NCI-H2196 treated with DMSO at 0.1 percent for 48 hours (cell line): ENCODE results near the gene NUP210.
A peak's percentile ranks its signal among the peaks of the same experiment; 100 is the strongest.
"Not testable (repeated sequence)": the region's sequence is repeated elsewhere in the genome, so short reads cannot be mapped to it uniquely, and the experiment has no call there.

Source experiments
- DNase-seq: peaks from one replicate; lab custom pipeline; 2025; ENCODE audit not compliant: unreplicated experiment; lab: John Stamatoyannopoulos, UW

NUP210 gene

DNA sequence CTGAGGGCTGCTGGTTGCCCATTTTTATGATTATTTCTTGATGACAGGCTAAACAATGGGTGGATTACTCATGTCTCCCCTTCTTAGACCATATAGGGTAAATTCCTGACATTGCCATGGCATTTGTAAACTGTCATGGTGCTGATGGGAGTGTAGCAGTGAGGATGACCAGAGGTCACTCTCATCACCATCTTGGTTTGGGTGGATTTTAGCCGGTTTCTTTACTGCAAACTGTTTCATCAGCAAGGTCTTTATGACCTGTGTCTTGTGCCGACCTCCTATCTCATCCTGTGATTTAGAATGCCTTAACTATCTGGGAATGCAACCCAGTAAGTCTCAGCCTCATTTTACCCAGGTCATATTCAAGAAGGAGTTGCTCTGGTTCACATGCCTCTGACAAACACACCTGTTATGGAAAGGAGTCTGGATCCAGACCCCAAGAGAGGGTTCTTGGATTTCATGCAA lies 10.3 kb upstream of the NUP210 start:
- not testable (repeated sequence) for DNase-seq

- DNase-seq: no peak
Measured at GRCh38 chr3:13429631-13430291, 9.6 kb upstream of the NUP210 start.

DNA sequence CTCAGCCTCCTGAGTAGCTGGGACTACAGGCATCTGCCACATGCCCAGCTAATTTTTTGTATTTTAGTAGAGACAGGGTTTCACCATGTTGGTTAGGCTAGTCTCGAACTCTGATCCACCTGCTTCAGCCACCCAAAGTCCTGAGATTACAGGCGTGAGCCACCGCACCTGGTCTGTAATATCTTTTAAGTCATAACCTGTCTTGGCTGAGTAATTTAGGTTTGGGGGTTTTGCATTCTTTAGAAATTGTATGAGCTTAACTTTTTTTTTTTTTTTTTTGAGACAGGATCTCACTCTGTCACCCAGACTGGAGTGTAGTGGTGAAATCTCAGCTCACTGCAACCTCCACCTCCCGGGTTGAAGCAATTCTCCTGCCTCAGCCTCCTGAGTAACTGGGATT lies 8.6 kb upstream of the NUP210 start:
- DNase-seq: not testable (repeated sequence)

- no peak for DNase-seq
Measured at GRCh38 chr3:13427662-13428603, 7.8 kb upstream of the NUP210 start.

GRCh38 chr3:13426591-13426990 lies 6.5 kb upstream of the NUP210 start:
- DNase-seq: no peak

DNA sequence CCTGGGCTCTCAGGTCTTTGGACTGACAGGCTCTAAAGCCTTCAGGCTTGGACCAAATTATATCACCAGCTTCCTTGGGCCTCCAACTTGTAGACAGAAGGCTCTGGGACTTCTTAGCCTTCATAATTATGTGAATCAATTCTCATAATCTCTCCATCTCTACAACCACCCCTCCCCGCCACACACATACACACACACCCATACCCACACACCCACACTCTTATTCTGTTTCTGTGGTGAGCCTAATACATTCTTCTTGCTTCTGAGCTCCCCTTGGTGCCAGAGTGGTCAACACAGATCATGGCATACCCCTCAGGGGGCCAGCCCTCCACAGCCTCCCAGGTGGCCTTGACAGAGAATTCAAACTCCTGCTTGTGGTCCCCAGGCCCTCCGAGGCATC lies 5.6 kb upstream of the NUP210 start:
- no peak for DNase-seq

DNA sequence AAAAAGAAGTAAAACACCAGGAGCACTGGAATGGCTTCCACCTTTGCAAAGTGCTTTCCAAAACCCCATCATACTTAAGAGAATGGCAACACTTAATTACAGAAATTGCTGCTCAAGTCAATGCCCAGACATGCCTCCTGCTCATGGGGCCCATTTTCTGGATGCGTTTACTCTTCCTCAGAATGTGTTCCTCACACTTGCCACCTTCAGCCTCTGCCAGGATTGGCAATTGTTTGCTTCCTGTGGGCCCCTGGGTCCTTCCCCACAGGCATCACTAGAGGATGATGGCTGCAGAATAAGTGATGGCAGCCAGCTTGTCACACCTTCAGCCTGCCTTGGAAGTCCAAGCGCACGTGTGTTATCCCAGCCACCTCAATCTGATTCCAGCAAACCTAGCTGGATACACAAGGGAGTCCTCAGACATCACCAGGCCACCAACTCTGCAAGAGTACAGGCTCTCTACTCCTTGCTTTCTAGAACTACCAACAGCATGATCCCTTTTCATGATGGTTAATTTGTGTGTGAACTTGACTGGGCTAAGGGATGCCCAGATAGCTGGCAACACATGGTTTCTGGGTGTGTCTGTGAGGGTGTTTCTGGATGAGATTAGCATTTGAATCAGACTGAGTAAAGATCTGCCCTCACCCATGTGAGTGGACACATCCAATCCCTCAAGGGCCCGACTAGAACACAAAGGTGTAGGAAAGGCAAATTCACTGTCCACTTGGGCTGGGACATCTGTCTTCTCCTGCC lies 4.9 kb upstream of the NUP210 start:
- no peak for DNase-seq

DNA sequence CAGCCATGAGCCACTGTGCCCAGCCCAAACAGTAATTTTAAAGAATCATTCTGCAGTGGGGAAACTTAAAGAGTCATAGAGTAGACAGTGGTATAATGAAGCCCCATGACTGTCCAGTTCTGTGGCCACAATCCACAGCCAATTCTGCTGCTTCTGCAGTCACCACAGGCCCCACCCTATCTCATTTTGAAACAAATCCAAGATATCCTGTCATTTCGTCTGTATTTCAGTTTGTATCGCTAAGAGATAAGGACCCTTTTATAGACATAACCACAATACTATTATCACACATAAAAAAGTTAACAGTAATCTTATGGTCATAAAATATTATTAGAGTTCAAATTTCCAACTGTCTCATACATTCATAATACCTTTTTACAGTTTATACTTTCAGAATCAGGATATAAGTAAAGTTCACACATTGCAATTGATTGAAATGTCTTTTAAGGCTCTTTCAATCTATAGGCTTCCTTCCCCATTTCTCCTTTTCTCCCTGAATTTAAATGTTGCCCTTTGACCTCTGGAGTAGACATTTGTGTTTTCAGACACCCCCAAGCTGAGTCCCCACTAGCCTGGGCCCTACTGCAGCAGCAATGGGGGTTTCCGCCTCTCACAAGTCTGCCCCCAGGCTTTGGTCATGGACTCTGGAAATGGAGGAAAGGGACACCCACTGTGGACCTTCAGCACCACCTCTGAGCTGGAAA lies 4.2 kb upstream of the NUP210 start:
- no peak for DNase-seq

DNA sequence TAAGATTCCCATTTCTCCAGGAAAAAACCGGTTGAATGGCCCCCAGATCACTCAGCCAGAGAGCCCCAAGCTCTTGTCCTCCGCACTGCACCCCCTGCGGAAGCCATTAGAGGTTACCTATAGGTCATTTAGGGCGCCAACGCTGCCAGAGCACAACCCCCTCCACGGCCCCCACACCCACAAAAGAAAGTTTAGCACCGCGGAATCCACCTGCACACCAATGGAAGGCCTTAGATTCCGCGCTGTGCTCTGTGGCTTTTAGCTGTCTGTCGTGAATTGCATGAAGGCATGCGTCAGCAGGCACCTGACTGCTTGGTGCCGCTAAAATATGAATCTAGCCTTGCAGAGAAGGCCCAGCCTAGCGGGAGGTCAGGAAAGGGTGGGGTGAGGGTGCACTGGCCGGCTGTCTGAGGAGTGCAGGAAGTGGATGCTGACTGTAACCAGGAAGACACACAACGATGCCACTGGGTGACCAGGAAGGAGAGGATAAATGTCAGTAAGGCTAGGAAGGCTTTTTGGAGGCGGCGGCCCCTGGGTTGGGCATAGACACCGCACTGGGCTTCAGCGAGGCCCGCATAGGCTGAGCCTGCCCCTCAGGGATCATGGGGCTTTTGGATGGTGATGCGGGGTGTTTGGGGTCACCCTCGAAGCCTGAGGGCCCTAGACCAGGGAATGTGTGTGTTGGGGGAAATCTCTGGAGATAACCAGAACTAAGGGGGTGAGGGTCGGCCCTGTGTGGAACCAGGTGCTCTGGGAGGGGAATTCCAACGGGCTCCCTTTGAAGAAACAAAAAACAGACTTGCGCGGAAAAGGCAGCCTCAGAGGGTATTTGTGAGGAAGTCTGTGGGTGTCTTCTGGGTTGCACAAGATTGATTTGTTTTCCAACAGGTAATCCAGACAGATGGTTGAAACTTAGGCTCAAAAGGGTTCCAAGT lies 976 bp upstream of the NUP210 start:
- DNase-seq: no peak

DNA sequence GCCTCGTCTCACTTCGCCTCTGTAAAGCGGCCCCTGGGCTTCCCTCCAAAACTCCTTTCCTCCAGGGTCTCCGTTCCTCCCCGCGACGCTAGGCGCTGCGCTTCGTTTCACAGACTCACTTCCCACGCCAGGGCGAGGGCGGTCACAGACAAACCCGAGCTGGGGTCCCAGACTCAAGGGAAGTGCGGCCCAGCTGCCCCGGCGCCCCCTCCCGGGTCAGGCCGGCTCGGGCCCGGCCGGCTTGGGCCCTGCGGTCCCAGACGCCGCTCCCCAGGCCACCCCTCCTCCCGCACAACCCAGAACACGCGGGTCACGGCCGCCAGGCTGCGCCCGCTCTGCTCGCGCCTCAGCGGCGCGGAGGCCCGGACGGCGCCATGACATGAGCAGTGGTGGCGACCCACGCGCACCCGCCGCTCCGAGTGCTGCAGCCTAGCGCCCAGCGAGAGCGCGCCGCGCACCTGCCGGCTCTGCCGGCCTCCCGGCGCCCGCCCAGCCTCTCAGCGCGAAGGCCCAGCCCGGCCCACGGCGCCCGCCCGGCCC lies 547 bp downstream of the NUP210 start:
- no peak for DNase-seq

GRCh38 chr3:13417166-13417947 lies 2.8 kb downstream of the NUP210 start:
- no peak for DNase-seq

- DNase-seq: no peak
Measured at GRCh38 chr3:13415997-13416793, 3.9 kb downstream of the NUP210 start.

- DNase-seq: no peak
Measured at GRCh38 chr3:13415236-13415986, 4.7 kb downstream of the NUP210 start.

GRCh38 chr3:13414040-13414729 lies 5.9 kb downstream of the NUP210 start:
- DNase-seq: no peak

- peak; percentile 3 for DNase-seq
Measured at GRCh38 chr3:13411186-13411860, 8.8 kb downstream of the NUP210 start.

GRCh38 chr3:13408890-13409289 lies 11.2 kb downstream of the NUP210 start:
- no peak for DNase-seq
